ENCODE results near the gene COL15A1.

COL15A1 gene

GRCh38 chr9:98961513-98962180, 17.9 kb downstream of the COL15A1 start:
- H3K27ac ChIP-seq, result peak overlapping the region; percentile 46 to 94
- TF ChIP-seq, protein P1, sequence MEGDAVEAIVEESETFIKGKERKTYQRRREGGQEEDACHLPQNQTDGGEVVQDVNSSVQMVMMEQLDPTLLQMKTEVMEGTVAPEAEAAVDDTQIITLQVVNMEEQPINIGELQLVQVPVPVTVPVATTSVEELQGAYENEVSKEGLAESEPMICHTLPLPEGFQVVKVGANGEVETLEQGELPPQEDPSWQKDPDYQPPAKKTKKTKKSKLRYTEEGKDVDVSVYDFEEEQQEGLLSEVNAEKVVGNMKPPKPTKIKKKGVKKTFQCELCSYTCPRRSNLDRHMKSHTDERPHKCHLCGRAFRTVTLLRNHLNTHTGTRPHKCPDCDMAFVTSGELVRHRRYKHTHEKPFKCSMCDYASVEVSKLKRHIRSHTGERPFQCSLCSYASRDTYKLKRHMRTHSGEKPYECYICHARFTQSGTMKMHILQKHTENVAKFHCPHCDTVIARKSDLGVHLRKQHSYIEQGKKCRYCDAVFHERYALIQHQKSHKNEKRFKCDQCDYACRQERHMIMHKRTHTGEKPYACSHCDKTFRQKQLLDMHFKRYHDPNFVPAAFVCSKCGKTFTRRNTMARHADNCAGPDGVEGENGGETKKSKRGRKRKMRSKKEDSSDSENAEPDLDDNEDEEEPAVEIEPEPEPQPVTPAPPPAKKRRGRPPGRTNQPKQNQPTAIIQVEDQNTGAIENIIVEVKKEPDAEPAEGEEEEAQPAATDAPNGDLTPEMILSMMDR (IDR thresholded peaks at IDR 0.05), result no peak

DNA sequence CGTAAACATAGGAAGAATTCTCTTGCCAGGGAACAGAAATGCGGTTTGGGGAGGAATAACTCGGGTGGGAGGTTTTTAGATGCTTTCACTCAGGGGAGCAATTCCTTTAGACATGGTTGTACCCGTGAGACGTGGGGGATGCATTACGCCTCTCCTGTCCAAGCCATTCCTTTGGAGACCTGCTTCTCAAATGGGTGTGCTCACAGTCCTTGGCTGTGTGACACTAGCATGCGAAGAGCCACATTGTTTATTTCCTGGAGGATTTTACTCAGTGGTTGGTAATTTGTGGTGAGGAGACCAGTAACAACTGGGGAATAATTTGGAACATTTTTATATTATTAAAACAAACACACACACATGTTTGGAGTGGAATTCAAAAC, 18.5 kb downstream of the COL15A1 start:
- Histone ChIP-seq H3K4me3 (no peak overlapping the region), H3K27ac (peak overlapping the region; percentile 46 to 94)
- TF ChIP-seq, protein P1 (IDR thresholded peaks at IDR 0.05), result no peak
- no peak for DNase-seq (ENCODE audit: low spot score)

More at GRCh38 chr9:98961513-98962180, 17.9 kb downstream of the COL15A1 start:
- DNase-seq (ENCODE audit: low spot score), result no peak
- H3K4me3 ChIP-seq, result no peak overlapping the region

GRCh38 chr9:98962861-98963260, 19.2 kb downstream of the COL15A1 start:
- Histone ChIP-seq H3K27ac (peak overlapping the region; percentile 77 to 94), H3K4me3 (no peak overlapping the region)
- TF ChIP-seq, protein P1 (IDR thresholded peaks at IDR 0.05), result no peak
- no peak for DNase-seq (ENCODE audit: low spot score)

GRCh38 chr9:98964201-98964600, 20.5 kb downstream of the COL15A1 start:
- no peak for DNase-seq (ENCODE audit: low spot score)
- peak overlapping the region; percentile 77 to 94 for H3K27ac ChIP-seq
- no peak overlapping the region for H3K4me3 ChIP-seq
- TF ChIP-seq, protein P1 (IDR thresholded peaks at IDR 0.05), result no peak

DNA sequence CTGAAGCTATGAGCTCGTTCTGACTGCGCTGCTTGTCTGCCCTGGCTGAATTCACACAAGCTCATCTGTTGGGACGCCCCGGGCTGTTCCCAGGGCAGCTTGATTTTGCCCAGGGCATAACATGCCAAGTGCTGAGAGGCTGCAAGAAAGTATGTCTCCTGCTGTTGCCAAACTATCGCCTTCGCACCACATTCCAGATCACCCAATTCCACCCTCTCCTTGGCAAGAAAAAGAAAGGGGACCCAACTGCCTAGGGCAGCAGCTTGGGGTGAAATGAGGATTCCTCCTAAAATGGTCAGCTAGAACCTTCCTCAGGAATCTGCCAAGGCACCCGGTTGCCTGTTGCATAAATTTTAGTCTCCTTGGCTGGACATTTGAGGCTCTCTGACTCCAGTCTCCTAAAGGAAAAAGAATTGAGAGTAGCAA, 21.2 kb downstream of the COL15A1 start:
- Histone ChIP-seq H3K4me3 (peak overlapping the region; percentile 33), H3K27ac (peak overlapping the region; percentile 77 to 94)
- TF ChIP-seq, protein P1 (IDR thresholded peaks at IDR 0.05), result no peak
- peak; percentile 88 for DNase-seq (ENCODE audit: low spot score)

DNA sequence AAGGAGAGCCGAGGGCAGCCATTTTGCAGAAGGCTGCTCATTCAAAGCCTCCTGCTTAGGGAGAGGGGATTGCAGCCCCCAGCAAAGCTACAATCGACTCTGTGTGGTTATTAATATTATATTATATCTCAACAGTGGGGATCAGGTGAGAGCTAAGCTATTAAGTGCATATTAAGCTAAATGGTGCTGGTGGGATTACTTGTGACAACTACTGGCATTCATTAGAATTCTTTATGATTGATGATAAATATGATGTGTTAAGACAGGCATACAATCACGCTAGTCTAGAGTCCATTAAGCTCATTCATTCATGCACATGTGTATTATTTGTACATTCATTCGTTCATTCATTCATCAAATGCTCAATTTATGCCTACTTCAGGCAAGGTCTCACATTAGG, 23.0 kb downstream of the COL15A1 start:
- DNase-seq (ENCODE audit: low spot score), result peak; percentile 7
- H3K27ac ChIP-seq, result peak overlapping the region; percentile 77 to 94

More for the DNA sequence above, 23.0 kb downstream of the COL15A1 start:
- H3K4me3 ChIP-seq, result no peak overlapping the region
- TF ChIP-seq, protein P1 (IDR thresholded peaks at IDR 0.05), result no peak
